NB4 (cell line): Measurements from ENCODE around the gene FOXJ3.

Experiments
- MAX ChIP-seq: IDR thresholded peaks from 2 replicates; pipeline ENCODE4 v1.6.1; 2011; ENCODE audit warnings: low read depth, low read length
- MYC ChIP-seq: IDR thresholded peaks from 2 replicates; pipeline ENCODE4 v1.6.1; 2011; ENCODE audit warnings: low read depth, low read length
- POLR2A ChIP-seq: IDR thresholded peaks from 2 replicates; pipeline ENCODE4 v1.6.1; 2011; ENCODE audit warnings: mild to moderate bottlenecking; ENCODE audit not compliant: insufficient read length; ENCODE audit errors: extremely low read depth
- TF ChIP-seq, protein P1 (sequence below): IDR thresholded peaks from one replicate; pipeline ENCODE4 v1.5.1; 2012; ENCODE audit warnings: low read depth, low read length

- TF ChIP-seq, protein P1, sequence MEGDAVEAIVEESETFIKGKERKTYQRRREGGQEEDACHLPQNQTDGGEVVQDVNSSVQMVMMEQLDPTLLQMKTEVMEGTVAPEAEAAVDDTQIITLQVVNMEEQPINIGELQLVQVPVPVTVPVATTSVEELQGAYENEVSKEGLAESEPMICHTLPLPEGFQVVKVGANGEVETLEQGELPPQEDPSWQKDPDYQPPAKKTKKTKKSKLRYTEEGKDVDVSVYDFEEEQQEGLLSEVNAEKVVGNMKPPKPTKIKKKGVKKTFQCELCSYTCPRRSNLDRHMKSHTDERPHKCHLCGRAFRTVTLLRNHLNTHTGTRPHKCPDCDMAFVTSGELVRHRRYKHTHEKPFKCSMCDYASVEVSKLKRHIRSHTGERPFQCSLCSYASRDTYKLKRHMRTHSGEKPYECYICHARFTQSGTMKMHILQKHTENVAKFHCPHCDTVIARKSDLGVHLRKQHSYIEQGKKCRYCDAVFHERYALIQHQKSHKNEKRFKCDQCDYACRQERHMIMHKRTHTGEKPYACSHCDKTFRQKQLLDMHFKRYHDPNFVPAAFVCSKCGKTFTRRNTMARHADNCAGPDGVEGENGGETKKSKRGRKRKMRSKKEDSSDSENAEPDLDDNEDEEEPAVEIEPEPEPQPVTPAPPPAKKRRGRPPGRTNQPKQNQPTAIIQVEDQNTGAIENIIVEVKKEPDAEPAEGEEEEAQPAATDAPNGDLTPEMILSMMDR, result no peak
- TF ChIP-seq POLR2A (no peak), MYC (no peak), MAX (no peak)
These were observed 103.8 kb downstream of the FOXJ3 start for GRCh38 chr1:42231253-42231652.
